ENCODE measurements around the gene TRABD2A.
"Not testable (repeated sequence)": the region's sequence is repeated elsewhere in the genome, so short reads cannot be mapped to it uniquely, and the experiment has no call there.

The TRABD2A gene

GRCh38 chr2:84815146-84815545 lies 65.7 kb downstream of the TRABD2A start:
- no peak for DNase-seq

GRCh38 chr2:84811839-84812431 lies 68.9 kb downstream of the TRABD2A start:
- DNase-seq = no peak

GRCh38 chr2:84808279-84808678 lies 72.6 kb downstream of the TRABD2A start:
- DNase-seq = no peak

GRCh38 chr2:84807063-84807485 lies 73.8 kb downstream of the TRABD2A start:
- DNase-seq = no peak

DNA sequence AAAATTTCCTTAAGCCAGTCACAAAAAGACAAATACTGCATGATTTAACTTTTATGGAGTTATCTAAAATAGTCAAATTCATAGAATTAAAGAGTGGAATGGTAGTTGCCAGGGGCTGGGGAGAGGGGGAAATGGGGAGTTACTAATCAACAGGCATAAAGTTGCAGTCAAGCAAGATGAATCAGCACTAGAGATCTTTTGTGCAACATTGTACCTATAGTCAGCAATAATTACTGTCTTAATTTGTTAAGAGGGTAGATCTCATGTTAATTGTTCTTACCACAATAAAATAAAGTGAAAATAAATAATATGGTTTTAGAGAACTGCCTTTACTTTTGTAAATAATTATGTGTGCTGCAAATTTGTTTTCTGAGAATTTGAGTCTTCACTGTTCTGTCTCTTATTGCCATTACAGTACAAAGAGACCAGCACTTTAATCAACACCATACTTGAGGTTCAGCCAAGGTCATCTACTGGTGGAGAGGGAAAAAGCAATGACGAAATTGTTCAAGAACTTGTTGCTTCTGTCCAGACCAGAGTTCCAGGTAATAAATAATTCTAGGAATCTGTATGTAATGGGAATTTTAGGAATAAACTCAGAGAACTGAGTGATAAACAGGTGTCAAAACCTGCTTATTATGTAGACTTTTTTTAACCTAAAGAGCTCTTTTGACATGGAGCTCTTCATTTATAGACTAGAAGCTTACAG lies 75.5 kb downstream of the TRABD2A start:
- DNase-seq = no peak

DNA sequence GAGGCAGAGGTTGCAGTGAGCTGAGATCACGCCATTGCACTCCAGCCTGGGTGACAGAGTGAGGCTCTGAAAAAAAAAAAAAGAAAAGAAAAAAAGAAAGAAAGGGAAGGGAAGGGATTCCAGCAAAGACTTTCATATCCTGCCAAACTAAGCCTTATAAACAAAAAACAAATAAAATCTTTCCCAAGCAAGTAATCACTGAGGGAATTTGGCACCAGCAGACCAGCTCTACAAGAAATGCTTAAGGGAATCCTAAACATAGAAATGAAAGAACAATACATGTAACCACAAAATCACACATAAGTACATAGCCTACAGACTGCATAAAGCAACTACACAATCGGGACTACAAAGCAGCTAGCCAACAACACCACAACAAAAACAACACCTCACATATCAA lies 79.1 kb downstream of the TRABD2A start:
- DNase-seq = no peak

GRCh38 chr2:84800194-84800805 lies 80.6 kb downstream of the TRABD2A start:
- no peak for DNase-seq

GRCh38 chr2:84799772-84800171 lies 81.1 kb downstream of the TRABD2A start:
- DNase-seq = no peak

DNA sequence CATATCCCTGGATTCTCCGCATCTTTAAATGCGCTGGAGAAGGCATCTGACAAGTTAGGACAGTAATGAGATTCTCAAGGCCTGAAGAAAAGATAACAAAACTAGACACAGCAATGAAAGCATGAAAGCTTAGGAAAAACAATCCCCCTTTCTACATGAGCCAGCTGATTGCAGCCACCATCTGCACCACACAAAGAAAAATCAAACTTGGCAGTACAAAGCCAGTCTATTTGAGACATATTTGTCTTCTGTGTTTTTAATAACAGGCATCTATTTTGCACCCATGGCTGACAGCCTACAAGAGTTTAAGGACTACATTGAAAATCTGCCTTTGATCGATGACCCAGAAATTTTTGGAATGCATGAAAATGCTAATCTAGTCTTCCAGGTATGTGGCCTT lies 83.6 kb downstream of the TRABD2A start:
- DNase-seq = no peak

- no peak for DNase-seq
Observed at GRCh38 chr2:84796798-84797197, 84.1 kb downstream of the TRABD2A start.

DNA sequence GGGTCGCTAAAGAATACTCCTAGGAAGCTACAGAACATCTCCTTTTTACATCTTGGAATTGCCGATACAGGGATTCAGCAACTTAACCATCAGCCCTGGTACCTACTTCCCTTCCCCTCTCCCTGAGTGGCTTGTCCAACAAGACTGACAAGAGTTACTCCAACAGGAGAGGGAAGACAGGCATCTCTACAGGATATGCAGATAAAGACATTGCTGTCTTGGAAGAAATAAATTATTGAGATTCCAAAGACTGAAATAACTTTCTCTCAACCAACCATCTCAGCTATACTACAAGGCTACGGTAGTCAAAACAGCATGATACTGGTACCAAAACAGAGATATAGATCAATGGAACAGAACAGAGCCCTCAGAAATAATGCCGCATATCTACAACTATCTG lies 87.2 kb downstream of the TRABD2A start:
- DNase-seq = no peak

DNA sequence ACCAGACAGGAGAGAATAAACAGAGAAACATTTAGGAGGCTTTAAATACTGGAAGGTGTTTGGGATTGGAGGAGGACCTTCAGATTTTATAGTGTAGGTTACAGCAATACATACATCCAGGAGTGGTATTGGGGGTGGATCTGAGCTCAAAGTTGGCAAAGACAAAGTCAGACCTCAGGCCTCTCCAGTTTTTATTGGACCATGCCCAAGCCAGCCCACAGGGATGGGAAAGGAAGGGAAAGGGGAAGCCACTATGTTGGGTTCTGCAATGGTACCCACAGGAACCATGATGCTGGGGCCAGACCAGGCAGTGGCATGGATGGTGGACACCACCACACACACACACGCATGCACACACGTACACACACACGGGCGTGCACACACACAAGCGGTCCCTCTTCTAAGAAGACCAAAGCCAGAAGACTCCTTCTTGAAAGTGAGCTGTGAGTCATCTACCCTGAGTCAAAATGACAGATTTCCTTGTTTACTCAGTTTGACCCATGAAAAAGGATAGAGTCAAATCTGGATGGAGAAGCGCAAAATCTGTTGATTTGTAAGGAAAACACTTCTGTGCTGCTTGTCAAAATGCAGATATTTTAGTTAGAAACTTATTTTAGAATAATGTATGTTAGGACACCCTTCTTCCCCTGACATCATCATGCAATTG lies 87.9 kb downstream of the TRABD2A start:
- DNase-seq = no peak

DNA sequence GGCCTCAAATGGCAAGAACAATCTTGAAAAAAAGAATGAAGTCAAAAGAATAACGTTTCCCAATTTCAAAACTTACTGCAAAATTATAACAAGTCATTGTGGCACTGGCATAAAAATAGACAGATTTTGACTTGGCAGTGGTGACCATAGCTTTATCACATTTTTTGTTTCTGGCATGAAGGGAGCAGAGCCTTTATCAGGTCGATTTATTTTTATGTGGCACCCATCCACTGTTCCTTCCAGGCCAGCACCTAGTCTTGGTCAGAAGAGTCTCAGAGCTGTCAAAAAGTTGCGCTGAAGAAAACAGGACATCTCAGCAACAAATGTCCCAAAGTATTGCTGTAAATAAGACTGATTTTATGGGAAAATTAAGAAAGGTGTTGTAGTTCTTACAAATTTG lies 92.4 kb downstream of the TRABD2A start:
- no peak for DNase-seq

GRCh38 chr2:84788027-84788426 lies 92.9 kb downstream of the TRABD2A start:
- DNase-seq = no peak

GRCh38 chr2:84786601-84787000 lies 94.3 kb downstream of the TRABD2A start:
- DNase-seq = no peak

- no peak for DNase-seq
Observed at GRCh38 chr2:84785950-84786349, 94.9 kb downstream of the TRABD2A start.

- DNase-seq = no peak
Observed at GRCh38 chr2:84782717-84783442, 98.0 kb downstream of the TRABD2A start.

DNA sequence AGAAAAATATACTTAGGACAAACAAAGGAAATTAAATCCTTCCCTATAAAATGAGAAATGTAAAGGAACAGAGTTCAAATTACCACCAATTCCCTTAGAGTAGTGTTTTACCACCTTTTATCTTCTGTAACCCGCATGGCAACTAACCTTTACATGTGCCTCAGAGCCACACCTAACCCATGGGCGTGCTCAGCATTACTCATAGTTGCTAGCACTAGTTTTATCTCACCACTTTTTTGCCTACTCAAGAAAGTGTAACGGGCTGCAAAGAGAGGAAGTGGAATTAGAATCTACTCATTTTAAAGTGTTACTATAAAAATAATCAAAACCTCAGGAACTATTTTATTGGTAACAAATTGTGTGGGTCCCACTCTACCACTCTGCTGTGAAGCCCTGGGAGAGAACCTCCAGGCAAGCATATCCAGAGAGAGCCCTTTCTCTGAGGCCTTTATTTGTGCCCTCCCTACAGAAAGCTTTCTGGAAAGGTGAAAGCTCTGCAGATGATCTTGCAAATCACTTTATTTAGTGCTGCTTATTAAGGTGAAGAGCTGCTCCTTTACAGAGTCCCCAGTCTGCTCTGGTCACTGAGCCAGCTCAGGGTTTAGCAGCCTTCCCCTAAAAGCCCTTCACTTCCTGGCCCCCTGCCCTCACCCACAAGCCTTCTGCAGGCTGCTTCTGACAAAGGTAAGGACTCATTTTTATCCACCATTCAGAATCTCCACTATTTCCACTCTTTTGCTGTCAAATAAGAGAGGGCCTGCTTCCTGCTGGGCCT lies 98.8 kb downstream of the TRABD2A start:
- DNase-seq = no peak

DNA sequence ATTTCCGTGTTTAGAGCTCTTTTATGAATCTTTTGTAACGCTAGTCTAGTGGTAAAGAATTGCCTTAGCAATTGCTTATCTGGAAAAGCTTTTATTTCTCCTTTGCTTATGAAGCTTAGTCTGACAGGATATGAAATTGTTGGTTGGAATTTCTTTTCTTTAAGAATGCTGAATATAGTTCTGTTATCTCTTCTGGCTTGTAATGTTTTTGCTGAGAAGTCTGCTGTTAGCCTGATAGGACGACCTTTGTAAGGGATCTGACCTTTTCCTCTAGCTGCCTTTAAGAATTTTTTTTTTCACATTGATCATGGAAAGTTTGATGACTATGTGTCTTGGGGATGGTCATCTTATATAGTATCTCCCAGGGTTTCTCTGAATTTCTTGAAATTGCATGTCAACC lies 101.1 kb downstream of the TRABD2A start:
- DNase-seq = no peak

GRCh38 chr2:84778911-84779690 lies 101.8 kb downstream of the TRABD2A start:
- DNase-seq = no peak

- no peak for DNase-seq
Observed at GRCh38 chr2:84776011-84776410, 104.9 kb downstream of the TRABD2A start.

DNA sequence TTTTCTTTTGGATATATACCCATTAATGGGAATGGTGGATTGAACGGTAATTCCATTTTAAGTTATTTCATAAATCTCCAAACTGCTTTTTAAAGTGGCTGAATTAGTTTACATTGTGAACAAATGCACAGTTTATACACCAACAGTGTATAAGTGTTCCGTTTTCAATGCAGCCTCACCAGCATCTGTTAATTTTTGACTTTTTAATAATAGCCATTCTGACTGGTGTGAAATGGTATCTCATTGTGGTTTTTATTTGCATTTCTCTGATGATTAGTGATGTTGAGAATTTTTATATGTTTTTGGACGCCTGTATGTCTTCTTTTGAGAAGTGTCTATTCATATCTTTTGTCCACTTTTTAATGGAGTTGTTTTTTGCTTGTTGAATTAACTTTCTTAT lies 107.3 kb downstream of the TRABD2A start:
- not testable (repeated sequence) for DNase-seq
